ENCODE measurements around the gene MYH16. TPM values are rescaled to one million over a fixed set of nuclear protein-coding genes. Genes with fewer than 3 reads are reported as not detected.

MYH16 gene
- polyA plus RNA-seq, 1 donor from 2014 or later, result not detected

GRCh38 chr7:99257675-99258074, 15.0 kb upstream of the MYH16 start (continued):
- TF ChIP-seq, protein P1, sequence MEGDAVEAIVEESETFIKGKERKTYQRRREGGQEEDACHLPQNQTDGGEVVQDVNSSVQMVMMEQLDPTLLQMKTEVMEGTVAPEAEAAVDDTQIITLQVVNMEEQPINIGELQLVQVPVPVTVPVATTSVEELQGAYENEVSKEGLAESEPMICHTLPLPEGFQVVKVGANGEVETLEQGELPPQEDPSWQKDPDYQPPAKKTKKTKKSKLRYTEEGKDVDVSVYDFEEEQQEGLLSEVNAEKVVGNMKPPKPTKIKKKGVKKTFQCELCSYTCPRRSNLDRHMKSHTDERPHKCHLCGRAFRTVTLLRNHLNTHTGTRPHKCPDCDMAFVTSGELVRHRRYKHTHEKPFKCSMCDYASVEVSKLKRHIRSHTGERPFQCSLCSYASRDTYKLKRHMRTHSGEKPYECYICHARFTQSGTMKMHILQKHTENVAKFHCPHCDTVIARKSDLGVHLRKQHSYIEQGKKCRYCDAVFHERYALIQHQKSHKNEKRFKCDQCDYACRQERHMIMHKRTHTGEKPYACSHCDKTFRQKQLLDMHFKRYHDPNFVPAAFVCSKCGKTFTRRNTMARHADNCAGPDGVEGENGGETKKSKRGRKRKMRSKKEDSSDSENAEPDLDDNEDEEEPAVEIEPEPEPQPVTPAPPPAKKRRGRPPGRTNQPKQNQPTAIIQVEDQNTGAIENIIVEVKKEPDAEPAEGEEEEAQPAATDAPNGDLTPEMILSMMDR (IDR thresholded peaks at IDR 0.05; ENCODE audit: poor library complexity, severe bottlenecking), result no peak
- TF ChIP-seq EP300 (conservative IDR thresholded peaks at IDR 0.05; ENCODE audit: poor library complexity, severe bottlenecking) (no peak), TAF1 (IDR thresholded peaks at IDR 0.05; ENCODE audit: low read depth) (no peak)

DNA sequence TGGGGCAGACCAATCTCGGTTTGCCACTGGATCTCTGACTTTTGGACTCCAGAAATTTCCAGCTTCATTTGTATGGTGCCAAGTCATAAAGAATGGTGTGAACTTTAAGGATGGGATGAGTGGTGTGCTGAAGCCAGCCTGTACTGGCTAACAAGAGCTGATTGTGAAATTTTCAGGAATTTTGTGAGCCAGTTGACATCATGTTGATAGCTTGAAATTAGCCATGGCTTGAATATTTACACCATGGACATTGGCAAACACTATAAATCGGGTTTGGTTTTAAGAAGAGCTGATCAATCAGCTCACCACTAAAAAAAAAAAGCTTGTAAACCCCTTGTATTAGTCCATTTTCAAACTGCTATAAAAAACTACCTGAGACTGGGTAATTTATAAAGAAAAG, 14.1 kb upstream of the MYH16 start:
- Histone ChIP-seq H3K27ac (ENCODE audit: low read length) (no peak overlapping the region), H3K27me3 (ENCODE audit: insufficient read depth, low read depth, low read length) (no peaks in the 10 kb centered on the region), H2AFZ (ENCODE audit: low read depth, low read length) (no peak overlapping the region), H3K4me2 (ENCODE audit: low read length) (no peak overlapping the region), H3K36me3 (ENCODE audit: insufficient read depth, low read length) (no peaks in the 10 kb centered on the region), H3K4me3 (ENCODE audit: low read length) (no peak overlapping the region), H3K9me2 (ENCODE audit: insufficient read depth, low read length) (no peaks in the 10 kb centered on the region), H3K9me3 (ENCODE audit: low read length) (no peaks in the 10 kb centered on the region), H4K20me1 (ENCODE audit: insufficient read depth) (no peaks in the 10 kb centered on the region), H3K9ac (ENCODE audit: low read length) (no peak overlapping the region), H3F3A (ENCODE audit: insufficient read depth, low read length, poor library complexity, severe bottlenecking) (no peaks in the 10 kb centered on the region), H3K79me2 (replicated peaks; ENCODE audit: insufficient read depth, low read length) (no peaks in the 10 kb centered on the region)
- TF ChIP-seq POLR2AphosphoS5 (IDR thresholded peaks at IDR 0.05), result no peak
- TF ChIP-seq, protein P1 (IDR thresholded peaks at IDR 0.05; ENCODE audit: poor library complexity, severe bottlenecking), result no peak
- TF ChIP-seq REST (IDR thresholded peaks at IDR 0.05; ENCODE audit: borderline replicate concordance), result no peak
- TF ChIP-seq TAF1 (IDR thresholded peaks at IDR 0.05; ENCODE audit: low read depth), result no peak
- no peak for TF ChIP-seq MXI1 (conservative IDR thresholded peaks at IDR 0.05; ENCODE audit: poor library complexity, severe bottlenecking)
- no peak for TF ChIP-seq EZH2 (IDR thresholded peaks at IDR 0.05; ENCODE audit: borderline replicate concordance, insufficient read depth, low read length, poor library complexity, severe bottlenecking)
- no peak for TF ChIP-seq RAD21 (conservative IDR thresholded peaks at IDR 0.05)
- no peak for TF ChIP-seq SMC3 (conservative IDR thresholded peaks at IDR 0.05; ENCODE audit: poor library complexity)
- no peak for TF ChIP-seq EP300 (conservative IDR thresholded peaks at IDR 0.05; ENCODE audit: poor library complexity, severe bottlenecking)

Data from neural cell (in vitro differentiated cells).